HG03097 (cell line): ENCODE measurements around the gene NLRP6.
"Not testable (repeated sequence)": the region's sequence is repeated elsewhere in the genome, so short reads cannot be mapped to it uniquely, and the experiment has no call there.

Experiments used
- ATAC-seq: cut with Tn5 transposase; IDR thresholded peaks from one replicate; pipeline ENCODE4 v1.9.1; 2021; ENCODE audit not compliant: unreplicated experiment, low FRiP score

NLRP6 gene

DNA sequence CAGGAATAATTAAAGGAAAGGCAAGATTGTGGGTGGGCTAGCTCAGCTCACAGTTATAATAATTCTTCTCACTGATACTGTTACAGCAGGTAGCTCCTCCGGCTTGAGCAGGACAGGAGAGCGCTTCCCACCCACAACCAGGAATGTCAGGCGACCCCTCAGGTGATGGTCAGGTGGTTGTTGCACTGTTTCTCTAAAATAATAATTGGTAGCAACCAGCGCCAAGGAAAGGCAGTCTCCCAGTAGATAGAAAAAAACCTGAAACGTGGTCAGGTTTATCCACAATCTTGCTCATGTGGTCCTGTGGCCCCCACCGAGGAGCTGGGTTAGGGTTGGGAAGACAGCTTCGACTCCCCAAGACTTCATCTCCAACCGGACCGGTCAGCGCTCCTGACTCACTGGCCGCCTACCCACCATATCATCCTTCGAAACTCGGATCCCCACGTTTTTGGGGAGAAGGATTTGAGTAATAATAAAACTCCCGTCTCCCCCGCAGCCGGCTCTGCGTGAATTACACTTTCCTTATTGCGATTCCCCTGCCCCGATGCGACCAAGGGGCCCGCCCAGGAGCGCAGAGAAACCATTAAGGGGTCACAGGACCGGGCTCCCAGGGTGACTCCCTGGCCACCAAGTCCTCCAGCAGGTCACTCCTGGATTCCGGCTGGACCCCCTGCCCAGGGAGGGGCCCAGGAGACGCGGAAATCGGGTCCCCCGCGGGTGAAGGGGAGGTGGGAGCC lies 39.6 kb downstream of the NLRP6 start:
- not testable (repeated sequence) for ATAC-seq

- peak; percentile 39 for ATAC-seq
These were observed 40.4 kb downstream of the NLRP6 start for GRCh38 chr11:318405-319120.

DNA sequence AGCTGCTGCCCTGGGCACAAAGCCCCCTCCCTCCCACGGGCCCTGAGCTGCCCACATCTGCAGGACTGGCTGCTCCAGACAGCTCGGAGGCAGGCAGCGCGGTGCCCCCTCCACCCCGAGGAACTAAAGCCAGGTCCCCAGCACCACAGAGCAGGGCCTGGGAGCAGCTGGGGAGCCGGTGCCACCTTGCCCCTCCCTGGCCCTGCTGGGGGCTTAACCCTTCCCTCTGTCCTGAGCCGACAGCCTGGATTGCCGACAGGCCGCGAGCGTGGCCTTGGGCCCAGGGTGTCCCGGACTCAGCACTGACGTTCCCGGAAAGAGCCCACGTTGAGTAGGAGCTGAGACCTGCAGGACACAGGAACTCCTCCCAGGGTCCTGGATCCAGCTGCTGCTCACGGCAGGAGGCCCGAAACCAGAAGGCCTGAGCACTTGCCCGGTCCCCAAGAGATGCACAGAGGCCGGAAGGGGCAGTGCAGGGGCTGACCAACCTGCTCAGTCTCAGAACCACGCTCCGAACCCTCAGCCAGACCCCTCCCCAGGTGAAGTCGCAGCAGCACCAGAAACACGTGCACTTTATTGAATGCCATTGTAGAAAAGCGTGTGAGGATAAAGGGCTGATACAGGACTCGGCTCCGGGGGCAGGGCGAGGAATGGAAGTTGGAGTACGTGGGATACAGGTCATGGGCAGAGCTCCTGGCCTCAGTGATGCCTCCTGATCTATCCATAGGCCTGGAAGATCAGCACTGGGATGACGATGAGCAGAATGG lies 41.1 kb downstream of the NLRP6 start:
- ATAC-seq, result peak; percentile 12

GRCh38 chr11:319888-320273 lies 41.7 kb downstream of the NLRP6 start:
- not testable (repeated sequence) for ATAC-seq

DNA sequence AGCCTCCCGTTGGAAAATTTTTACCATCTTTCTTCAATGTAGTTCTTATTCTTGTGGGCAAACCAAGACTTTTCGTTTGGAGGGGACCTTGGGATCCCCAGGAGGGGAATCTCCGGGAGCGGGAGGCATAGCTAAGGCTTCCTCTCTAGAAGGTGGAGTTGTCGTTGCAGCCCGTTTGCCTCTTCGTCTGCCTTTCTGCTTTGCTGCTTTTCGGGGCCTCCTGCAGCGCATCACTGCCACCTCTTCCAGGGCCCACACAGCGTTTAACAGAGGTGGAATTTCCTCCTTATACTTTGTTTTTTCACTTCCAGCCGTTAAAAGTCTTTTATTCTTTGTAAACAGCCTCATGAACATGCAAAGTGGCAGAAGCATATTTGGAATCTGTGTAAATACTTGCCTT lies 45.9 kb downstream of the NLRP6 start:
- ATAC-seq, result no peak

- ATAC-seq, result not testable (repeated sequence)
These were observed 46.6 kb downstream of the NLRP6 start for GRCh38 chr11:324593-325517.

GRCh38 chr11:325796-326591 lies 47.8 kb downstream of the NLRP6 start:
- no peak for ATAC-seq

DNA sequence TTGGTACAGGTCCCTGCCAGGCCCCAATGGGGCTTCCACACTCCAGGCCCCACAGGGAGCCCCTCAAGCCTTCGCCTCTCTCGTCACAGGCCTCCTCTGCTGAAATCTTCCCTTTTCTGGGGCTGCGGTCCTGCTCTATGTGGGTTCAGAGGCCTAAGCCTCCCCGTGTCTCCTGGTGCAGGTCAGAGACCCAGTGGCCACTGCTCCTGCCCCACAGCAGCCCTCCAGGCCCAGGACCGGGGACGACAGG lies 48.3 kb downstream of the NLRP6 start:
- no peak for ATAC-seq

GRCh38 chr11:326842-327580 lies 48.8 kb downstream of the NLRP6 start:
- peak; percentile 58 for ATAC-seq

DNA sequence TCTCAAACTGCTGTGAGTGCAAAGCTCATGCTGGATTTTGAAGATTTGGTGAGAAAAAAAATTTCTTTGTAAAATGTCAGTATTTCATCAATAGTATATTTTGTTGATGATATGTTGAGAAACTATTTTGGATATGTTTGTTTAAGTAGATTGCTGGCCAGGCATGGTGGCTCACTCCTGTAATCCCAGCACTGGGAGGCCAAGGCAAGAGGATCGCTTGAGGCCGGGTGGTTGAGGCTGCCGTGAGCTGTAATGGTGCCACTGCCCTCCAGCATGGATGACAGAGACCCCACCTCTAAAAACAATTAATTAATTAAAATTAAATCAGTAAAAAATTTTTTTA lies 49.3 kb downstream of the NLRP6 start:
- no peak for ATAC-seq

- no peak for ATAC-seq
These were observed 49.8 kb downstream of the NLRP6 start for GRCh38 chr11:328012-328411.

DNA sequence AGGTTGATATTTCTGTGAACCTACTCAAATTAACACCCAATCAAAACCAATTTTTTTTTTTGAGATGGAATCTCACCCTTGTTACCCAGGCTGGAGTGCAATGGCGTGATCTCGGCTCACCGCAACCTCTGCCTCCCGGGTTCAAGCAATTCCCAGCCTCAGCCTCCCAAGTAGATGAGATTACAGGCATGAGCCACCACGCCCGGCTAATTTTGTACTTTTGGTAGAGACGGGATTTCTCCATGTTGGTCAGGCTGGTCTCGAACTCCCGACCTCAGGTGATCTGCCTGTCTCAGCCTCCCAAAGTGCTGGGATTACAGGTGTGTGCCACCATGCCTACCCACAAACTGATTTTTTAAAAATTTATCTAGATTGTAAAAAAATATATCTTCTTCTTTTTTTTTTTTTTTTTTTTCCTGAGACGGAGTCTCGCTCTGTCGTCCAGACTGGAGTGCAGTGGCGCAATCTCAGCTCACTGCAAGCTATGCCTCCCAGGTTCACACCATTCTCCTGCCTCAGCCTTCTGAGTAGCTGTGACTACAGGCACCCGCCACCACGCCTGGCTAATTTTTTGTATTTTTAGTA lies 50.4 kb downstream of the NLRP6 start:
- not testable (repeated sequence) for ATAC-seq

- no peak for ATAC-seq
These were observed 51.7 kb downstream of the NLRP6 start for GRCh38 chr11:329886-330253.

- ATAC-seq, result no peak
These were observed 52.1 kb downstream of the NLRP6 start for GRCh38 chr11:330307-330693.

GRCh38 chr11:330694-331357 lies 52.6 kb downstream of the NLRP6 start:
- no peak for ATAC-seq

DNA sequence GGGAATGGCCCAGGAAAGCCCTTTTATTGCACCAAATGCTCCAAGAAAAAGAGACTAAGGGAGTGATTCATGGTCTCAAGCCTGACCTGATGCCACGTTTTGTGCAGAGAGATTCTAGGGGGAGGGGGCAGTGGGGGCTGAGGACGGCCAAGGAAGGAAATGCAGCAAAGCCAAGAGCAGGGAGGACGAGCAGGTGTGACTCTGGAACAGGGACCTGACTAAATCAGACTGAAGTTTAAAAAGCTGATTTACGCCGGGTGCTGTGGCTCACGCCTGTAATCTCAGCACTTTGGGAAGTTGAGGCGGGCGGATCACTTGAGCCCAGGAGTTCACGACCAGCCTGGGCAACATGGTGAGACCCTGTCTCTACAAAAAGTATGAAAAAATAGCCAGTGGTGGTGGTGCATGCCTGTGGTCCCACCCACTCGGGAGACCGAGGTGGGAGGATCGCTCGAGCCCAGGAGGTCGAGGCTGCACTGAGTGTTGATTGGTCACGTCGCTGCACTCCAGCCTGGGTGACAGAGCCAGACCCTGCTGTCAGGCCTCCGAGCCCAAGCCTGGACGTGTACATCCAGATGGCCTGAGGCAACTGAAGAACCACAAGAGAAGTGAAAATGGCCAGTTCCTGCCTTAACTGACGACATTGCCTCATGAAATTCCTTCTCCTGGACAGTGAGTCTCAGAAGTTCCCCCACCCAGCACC lies 53.3 kb downstream of the NLRP6 start:
- ATAC-seq, result no peak

DNA sequence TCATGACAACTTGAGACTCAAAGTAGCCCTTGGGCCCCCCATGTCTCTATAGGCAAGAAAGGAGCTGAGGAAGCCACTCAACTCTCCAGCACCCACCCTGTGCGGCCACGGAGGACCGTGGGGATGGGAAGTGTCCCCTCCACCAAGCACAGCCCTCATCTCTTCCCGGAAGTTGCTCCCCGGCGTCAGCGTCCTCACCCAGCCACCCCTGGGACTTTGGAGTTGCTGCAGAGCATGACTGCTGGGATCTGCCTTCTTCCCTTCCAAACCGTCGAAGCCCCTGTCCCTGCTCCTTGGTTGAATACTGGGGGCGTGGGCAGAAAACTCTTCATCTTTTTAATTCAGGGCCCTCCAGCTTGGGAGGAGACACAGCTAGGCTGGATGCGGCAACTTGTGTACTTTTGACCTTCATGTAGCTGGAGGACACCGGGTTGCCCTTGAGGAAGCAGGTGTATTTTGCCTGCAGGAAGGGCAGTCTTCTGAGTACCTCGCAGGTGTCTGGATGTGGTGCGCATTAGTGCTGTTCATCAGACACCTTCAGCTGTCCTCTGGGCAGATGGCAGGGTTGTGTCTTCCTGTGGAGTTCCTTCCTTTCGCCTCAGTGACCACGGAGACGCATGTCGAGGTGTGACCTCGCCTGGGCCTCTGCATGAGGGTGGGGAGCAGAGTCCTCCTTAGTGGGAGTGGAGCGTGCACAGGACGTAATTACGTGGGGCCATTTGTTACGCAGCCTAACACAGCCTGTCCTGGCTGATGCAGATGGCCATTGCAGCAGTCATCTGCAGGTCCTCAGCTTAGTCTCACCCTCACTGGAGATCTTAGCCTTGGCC lies 54.7 kb downstream of the NLRP6 start:
- ATAC-seq, result no peak
